ENCODE results near the gene ZFPM1.
"Not testable (repeated sequence)": the region's sequence is repeated elsewhere in the genome, so short reads cannot be mapped to it uniquely, and the experiment has no call there.

ZFPM1 gene

GRCh38 chr16:88453217-88453531 is at the start of gene ZFPM1:
Gene ZFPM1, plus strand, starts transcription at chr16:88453280. Its CDS starts 359 bp downstream, at chr16:88453639.
- no peak for DNase-seq

GRCh38 chr16:88403794-88404581 is 49.1 kb upstream of the ZFPM1 start:
- DNase-seq: no peak

GRCh38 chr16:88404769-88405168 is 48.3 kb upstream of the ZFPM1 start:
- no peak for DNase-seq

- no peak for DNase-seq
Observed at GRCh38 chr16:88405216-88406060, 47.6 kb upstream of the ZFPM1 start.

GRCh38 chr16:88406096-88407041 is 46.7 kb upstream of the ZFPM1 start:
- DNase-seq: no peak

GRCh38 chr16:88407042-88407420 is 46.0 kb upstream of the ZFPM1 start:
- no peak for DNase-seq

GRCh38 chr16:88407807-88408206 is 45.3 kb upstream of the ZFPM1 start:
- DNase-seq: no peak

- DNase-seq: no peak
Observed at GRCh38 chr16:88408561-88409142, 44.4 kb upstream of the ZFPM1 start.

GRCh38 chr16:88409296-88410065 is 43.6 kb upstream of the ZFPM1 start:
- no peak for DNase-seq

GRCh38 chr16:88410297-88410968 is 42.6 kb upstream of the ZFPM1 start:
- DNase-seq: not testable (repeated sequence)

GRCh38 chr16:88411951-88412576 is 41.0 kb upstream of the ZFPM1 start:
- no peak for DNase-seq

GRCh38 chr16:88412766-88413165 is 40.3 kb upstream of the ZFPM1 start:
- no peak for DNase-seq

GRCh38 chr16:88413231-88413630 is 39.8 kb upstream of the ZFPM1 start:
- no peak for DNase-seq

- DNase-seq: no peak
Observed at GRCh38 chr16:88413631-88414030, 39.4 kb upstream of the ZFPM1 start.

- no peak for DNase-seq
Observed at GRCh38 chr16:88414521-88415380, 38.3 kb upstream of the ZFPM1 start.

- no peak for DNase-seq
Observed at GRCh38 chr16:88415381-88415705, 37.7 kb upstream of the ZFPM1 start.

GRCh38 chr16:88415713-88416323 is 37.3 kb upstream of the ZFPM1 start:
- DNase-seq: no peak

GRCh38 chr16:88416686-88417085 is 36.4 kb upstream of the ZFPM1 start:
- DNase-seq: no peak

- no peak for DNase-seq
Observed at GRCh38 chr16:88417684-88418476, 35.2 kb upstream of the ZFPM1 start.
